ENCODE measurements around the gene SAMSN1. TPM values are rescaled to one million over a fixed set of nuclear protein-coding genes. Genes with fewer than 3 reads are reported as not detected.

The SAMSN1 gene
- polyA plus RNA-seq, 3 donors: 2.7 to 4.2 (median 2.9) TPM

DNA sequence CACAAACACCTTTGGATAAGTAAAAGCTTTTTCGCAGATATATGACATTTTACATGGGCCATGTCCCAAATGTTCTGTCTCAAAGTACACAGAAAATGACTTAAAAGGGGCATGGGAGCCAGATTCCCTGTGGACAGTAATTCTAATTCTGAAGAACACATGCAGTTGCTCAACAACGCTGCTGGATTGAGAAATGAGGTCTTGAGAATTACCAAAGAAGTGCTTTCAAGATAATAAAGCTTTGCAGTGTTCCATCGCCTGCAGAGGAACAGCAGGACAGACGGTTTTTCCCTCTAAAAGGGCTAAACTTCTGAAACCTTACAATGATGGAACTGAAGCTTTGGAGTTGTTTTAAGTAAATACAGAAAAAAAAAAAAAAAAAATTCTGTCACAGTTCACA, 107.9 kb downstream of the SAMSN1 start:
- DNase-seq: no peak

- DNase-seq: no peak
These were observed 110.7 kb downstream of the SAMSN1 start for GRCh38 chr21:14435423-14435822.

Other genes with a start within 250 kb of the SAMSN1 start
- gene HSPA13, start 163.2 kb downstream of the SAMSN1 start, polyA plus RNA-seq (ENCODE audit: insufficient read length in 3 of 3): 10 to 100 TPM; 45.6 to 48.6 (median 45.8) TPM

Measured in renal pelvis (tissue), 4 donors.